ENCODE data around the gene MKNK1. TPM values are rescaled to one million over a fixed set of nuclear protein-coding genes. Genes with fewer than 3 reads are reported as not detected.

The MKNK1 gene
- total and polyA plus RNA-seq, 7 donors, result 19.3 to 52.6 (median 34.6) TPM

- ATAC-seq (peak in 2 of 4 donors; percentile 3), DNase-seq (peak in 1 of 2 donors; percentile 59)
- 51 to 69% (median 55%) methylated on average over 7 of the region's 7 CpGs for WGBS, 3 donors
- no peaks in the 10 kb centered on the region for H3K9me3 ChIP-seq
- H3K27ac ChIP-seq, result peak overlapping the region; percentile 94
- peak overlapping the region; percentile 46 for H3K4me3 ChIP-seq
- intact Hi-C loops (cut with DNase I), result no loop called here
- no peaks in the 10 kb centered on the region for H3K27me3 ChIP-seq (ENCODE audit: insufficient read depth in 3 of 3, low read length in 2 of 3)
- peaks cover 2 to 39% of the 10 kb centered on the region in 2 donors for H3K36me3 ChIP-seq (ENCODE audit: insufficient read depth in 1 of 2, low read depth in 1 of 2)
- TF ChIP-seq CTCF (IDR thresholded peaks at IDR 0.05), result no peak
- H3K4me1 ChIP-seq, result peaks cover 66% of the 10 kb centered on the region
Observed at GRCh38 chr1:46611691-46612221, 7.7 kb upstream of the MKNK1 start.

- Histone ChIP-seq H3K27ac (peak overlapping the region; percentile 57), H3K4me1 (peaks cover 51% of the 10 kb centered on the region), H3K9me3 (no peaks in the 10 kb centered on the region), H3K27me3 (ENCODE audit: insufficient read depth in 3 of 3, low read length in 2 of 3) (no peaks in the 10 kb centered on the region), H3K36me3 (ENCODE audit: insufficient read depth in 1 of 2, low read depth in 1 of 2) (peaks cover 2 to 39% of the 10 kb centered on the region in 2 donors), H3K4me3 (no peak overlapping the region)
- ATAC-seq (no peak), DNase-seq (peak; percentile 38 to 63)
- TF ChIP-seq CTCF (IDR thresholded peaks at IDR 0.05), result no peak
- WGBS, 3 donors, result 25 to 50% (median 30%) methylated on average over 7 of the region's 7 CpGs
- intact Hi-C loops (cut with DNase I), result no loop called here
Observed at GRCh38 chr1:46607345-46608130, 3.5 kb upstream of the MKNK1 start.

- ATAC-seq, result peak in 2 of 4 donors; percentile 31 to 33
- WGBS, 3 donors, result 60 to 83% (median 62%) methylated on average over 2 of the region's 2 CpGs
- peaks cover 40% of the 10 kb centered on the region for H3K4me1 ChIP-seq
Observed at GRCh38 chr1:46606255-46606965, 2.3 kb upstream of the MKNK1 start.

GRCh38 chr1:46605232-46605631 is 1.2 kb upstream of the MKNK1 start:
- intact Hi-C loops (cut with DNase I), result no loop called here
- 80 to 90% (median 81%) methylated on average over 2 of the region's 2 CpGs for WGBS, 3 donors

More at GRCh38 chr1:46606255-46606965, 2.3 kb upstream of the MKNK1 start:
- Histone ChIP-seq H3K27ac (peak overlapping the region; percentile 39), H3K4me3 (no peak overlapping the region), H3K36me3 (ENCODE audit: insufficient read depth in 1 of 2, low read depth in 1 of 2) (peaks cover 2 to 36% of the 10 kb centered on the region in 2 donors), H3K9me3 (no peaks in the 10 kb centered on the region), H3K27me3 (ENCODE audit: insufficient read depth in 3 of 3, low read length in 2 of 3) (no peaks in the 10 kb centered on the region)
- TF ChIP-seq CTCF (IDR thresholded peaks at IDR 0.05), result no peak
- DNase-seq, result no peak
- intact Hi-C loops (cut with DNase I), result no loop called here

More at GRCh38 chr1:46605232-46605631, 1.2 kb upstream of the MKNK1 start:
- TF ChIP-seq CTCF (IDR thresholded peaks at IDR 0.05), result no peak
- ATAC-seq (no peak), DNase-seq (no peak)
- peak overlapping the region; percentile 77 for H3K27ac ChIP-seq
- H3K27me3 ChIP-seq (ENCODE audit: insufficient read depth in 3 of 3, low read length in 2 of 3), result no peaks in the 10 kb centered on the region
- no peaks in the 10 kb centered on the region for H3K9me3 ChIP-seq
- peaks cover 32% of the 10 kb centered on the region for H3K4me1 ChIP-seq
- H3K4me3 ChIP-seq, result peak overlapping the region; percentile 90
- peaks cover 2 to 25% of the 10 kb centered on the region in 2 donors for H3K36me3 ChIP-seq (ENCODE audit: insufficient read depth in 1 of 2, low read depth in 1 of 2)

Measured in psoas muscle (tissue), 8 donors.